MG63 (cell line): ENCODE measurements around the gene ZRANB1. TPM values are rescaled to one million over a fixed set of nuclear protein-coding genes. Genes with fewer than 3 reads are reported as not detected.
"Not testable (repeated sequence)": the region's sequence is repeated elsewhere in the genome, so short reads cannot be mapped to it uniquely, and the experiment has no call there.

Source experiments
- DNase-seq: peaks from one replicate; pipeline ENCODE4 v3.0.0-alpha.2; 2020
- H3K27me3 ChIP-seq: fragments of 250-450 bp; sonication (Bioruptor Pico); 2 replicates; pipeline ENCODE4 v1.5.1; 2020; ENCODE audit warnings: mild to moderate bottlenecking, moderate library complexity
- H3K36me3 ChIP-seq: fragments of 250-450 bp; sonication (Bioruptor Pico); 2 replicates; pipeline ENCODE4 v1.5.1; 2020; ENCODE audit warnings: mild to moderate bottlenecking, moderate library complexity
- H3K4me3 ChIP-seq: fragments of 250-450 bp; sonication (Bioruptor Pico); 2 replicates; pipeline ENCODE4 v1.5.1; 2020; ENCODE audit warnings: mild to moderate bottlenecking, moderate library complexity
- H3K9me3 ChIP-seq: fragments of 250-450 bp; sonication (Bioruptor Pico); 2 replicates; pipeline ENCODE4 v1.5.1; 2020; ENCODE audit warnings: mild to moderate bottlenecking, moderate library complexity
- total RNA-seq: library from RNA; depleted of rRNA; stranded (reverse); fragments of >200 nt; shearing (Covaris generic); gene quantifications from 2 replicates; pipeline ENCODE4 v1.2.3, GENCODE V29; 2014; ENCODE audit warnings: low replicate concordance

The ZRANB1 gene
- total RNA-seq, 1 experiment from 2014 or later: 20.9 TPM

DNA sequence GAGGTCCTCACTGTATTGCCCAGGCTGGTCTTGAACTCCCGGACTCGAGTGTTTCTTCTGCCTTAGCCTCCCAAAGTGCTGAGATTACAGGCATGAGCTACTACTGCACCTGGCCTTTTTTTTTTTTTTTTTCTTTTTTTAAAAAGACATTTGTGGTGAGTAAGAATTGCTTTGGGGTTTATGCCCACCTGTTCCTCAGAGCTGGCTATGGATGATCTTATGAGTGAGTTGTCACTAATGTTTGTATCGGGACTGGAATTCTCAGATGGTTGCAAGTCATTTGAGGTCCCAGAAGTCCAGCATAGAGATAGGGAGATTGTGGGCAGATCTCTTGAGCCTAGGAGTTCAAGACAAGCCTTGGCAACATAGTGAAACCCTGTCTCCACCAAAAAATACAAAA, 35.2 kb downstream of the ZRANB1 start:
- H3K4me3 ChIP-seq: no peak overlapping the region
- DNase-seq: no peak
- peaks cover 48% of the 10 kb centered on the region for H3K36me3 ChIP-seq
- H3K27me3 ChIP-seq: no peaks in the 10 kb centered on the region
- H3K9me3 ChIP-seq: no peaks in the 10 kb centered on the region

DNA sequence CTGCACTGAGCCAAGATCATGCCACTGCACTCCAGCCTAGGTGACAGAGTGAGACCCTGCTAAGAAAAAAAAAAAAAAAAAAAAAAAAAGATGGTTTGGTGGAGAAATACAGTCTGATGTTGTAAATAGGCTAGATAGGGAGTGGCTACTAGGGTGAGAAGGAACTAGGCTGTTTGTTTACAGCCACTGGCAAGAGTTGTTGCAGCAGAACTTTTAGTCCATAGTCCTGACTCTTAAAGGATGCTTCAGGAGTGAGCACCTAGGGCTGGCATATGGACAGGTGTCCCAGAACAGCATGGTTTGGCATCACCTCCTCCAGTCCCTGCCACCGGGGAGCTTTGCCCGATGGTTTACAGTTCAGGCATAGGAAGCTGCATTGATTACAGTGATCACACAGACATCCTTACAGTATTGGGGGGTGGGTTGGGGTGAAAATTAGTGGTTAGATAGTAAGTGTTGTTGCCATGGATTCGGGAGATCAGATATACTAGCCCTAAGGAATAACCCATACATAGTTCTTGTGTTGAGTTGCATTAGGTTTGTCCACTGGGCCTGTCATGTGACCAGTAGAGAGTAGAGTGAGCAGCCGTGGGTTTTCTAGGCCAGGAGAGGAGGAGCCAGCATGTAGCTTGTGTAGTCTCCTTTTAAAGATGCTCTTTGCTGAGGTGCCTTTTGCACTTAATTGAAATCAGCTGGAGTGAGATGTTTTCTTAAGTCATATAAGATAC, 35.9 kb downstream of the ZRANB1 start:
- peaks cover 55% of the 10 kb centered on the region for H3K36me3 ChIP-seq
- H3K9me3 ChIP-seq: no peaks in the 10 kb centered on the region
- no peaks in the 10 kb centered on the region for H3K27me3 ChIP-seq
- no peak overlapping the region for H3K4me3 ChIP-seq
- no peak for DNase-seq

DNA sequence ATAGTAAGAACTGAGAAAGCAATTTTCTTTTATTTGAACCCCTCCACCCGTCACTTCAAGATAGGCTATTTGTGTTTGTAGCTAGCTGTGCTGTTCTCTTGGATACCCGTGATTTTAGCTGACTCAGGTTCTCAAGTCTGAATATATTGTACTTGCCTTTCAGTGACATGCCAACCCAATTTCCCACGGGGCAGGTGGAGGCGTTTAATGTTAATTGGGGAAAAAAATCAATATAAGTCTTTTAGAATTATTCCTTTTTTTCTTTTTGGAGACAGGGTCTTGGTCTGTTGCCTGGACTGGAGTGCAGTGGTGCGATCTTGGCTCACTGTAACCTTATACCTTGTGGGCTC, 36.4 kb downstream of the ZRANB1 start:
- no peak for DNase-seq
- peaks cover 59% of the 10 kb centered on the region for H3K36me3 ChIP-seq
- no peaks in the 10 kb centered on the region for H3K27me3 ChIP-seq
- no peak overlapping the region for H3K4me3 ChIP-seq
- H3K9me3 ChIP-seq: no peaks in the 10 kb centered on the region

DNA sequence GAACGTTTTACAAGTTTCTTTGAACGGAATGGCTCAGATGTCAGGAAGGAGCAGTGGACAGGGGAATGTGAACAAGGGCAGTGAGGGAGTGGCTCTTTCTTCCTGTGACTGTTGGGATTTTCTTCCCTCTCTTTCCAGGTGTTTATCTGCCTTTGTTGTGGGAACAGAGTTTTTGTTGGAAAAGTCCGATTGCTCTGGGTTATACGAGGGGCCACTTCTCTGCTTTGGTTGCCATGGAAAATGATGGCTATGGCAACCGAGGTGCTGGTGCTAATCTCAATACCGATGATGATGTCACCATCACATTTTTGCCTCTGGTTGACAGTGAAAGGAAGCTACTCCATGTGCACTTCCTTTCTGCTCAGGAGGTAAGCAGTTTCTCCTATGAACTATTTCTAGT, 41.4 kb downstream of the ZRANB1 start:
- Histone ChIP-seq H3K27me3 (no peaks in the 10 kb centered on the region), H3K36me3 (peaks cover 67% of the 10 kb centered on the region), H3K4me3 (no peak overlapping the region), H3K9me3 (no peaks in the 10 kb centered on the region)
- no peak for DNase-seq

DNA sequence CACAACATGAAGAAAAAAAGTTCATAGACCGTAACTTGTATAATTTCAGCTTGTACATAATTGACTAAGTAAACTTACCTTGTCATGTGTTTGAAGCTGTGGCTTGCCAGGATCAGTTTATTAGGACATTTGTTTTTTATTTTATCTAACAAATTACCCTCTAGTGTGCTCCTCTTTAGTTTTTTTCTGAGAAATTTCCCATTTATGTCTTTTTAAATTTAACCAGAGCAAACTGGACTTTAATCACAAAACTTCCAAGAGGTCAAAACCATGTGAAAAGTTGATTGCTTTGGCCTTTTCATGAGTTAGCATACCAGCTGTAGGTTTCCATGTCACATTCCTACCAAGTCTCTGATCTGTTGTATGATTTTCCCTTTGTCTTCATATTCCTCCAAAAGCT, 42.5 kb downstream of the ZRANB1 start:
- no peaks in the 10 kb centered on the region for H3K27me3 ChIP-seq
- H3K9me3 ChIP-seq: no peaks in the 10 kb centered on the region
- H3K4me3 ChIP-seq: no peak overlapping the region
- DNase-seq: no peak
- H3K36me3 ChIP-seq: peaks cover 64% of the 10 kb centered on the region

DNA sequence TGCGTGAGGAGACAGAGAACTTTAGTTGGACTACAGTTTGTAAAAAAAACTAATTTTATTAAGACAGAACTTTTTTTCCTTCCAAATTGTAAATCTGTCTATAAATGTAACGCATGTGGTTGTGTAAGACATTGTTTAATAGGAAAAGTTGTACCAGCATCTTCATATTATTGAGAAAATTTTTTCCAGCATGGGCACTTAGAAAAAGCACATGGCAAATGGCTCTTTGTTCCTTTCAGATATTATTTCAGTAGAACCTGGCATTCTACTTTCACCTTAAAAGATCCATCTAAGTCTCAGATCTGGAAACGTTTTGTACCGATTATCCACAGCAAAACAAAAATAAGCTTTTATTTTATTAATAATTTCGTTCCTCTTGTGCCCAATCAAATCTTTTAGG, 43.2 kb downstream of the ZRANB1 start:
- Histone ChIP-seq H3K9me3 (no peaks in the 10 kb centered on the region), H3K4me3 (no peak overlapping the region), H3K36me3 (peaks cover 66% of the 10 kb centered on the region), H3K27me3 (no peaks in the 10 kb centered on the region)
- no peak for DNase-seq

DNA sequence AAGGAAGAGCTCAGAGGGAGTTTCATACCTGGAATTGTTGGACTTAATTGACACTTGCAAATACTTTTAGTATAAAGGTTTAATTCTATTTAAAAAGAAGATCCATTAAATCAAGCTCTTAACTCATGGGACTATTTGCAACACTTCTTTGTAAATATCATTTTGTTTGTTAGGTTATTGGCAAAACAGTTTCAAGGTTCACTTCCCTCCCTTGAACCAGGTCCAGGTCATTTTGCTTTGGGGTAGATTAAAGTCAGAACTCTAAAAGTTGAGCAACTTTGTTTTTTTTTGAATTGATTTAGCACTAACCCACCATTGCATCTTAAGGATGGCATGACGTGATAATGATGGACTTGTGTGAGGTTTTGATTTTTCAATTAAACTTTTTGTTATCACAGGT, 45.9 kb downstream of the ZRANB1 start:
- Histone ChIP-seq H3K4me3 (no peak overlapping the region), H3K36me3 (peaks cover 71% of the 10 kb centered on the region), H3K9me3 (no peaks in the 10 kb centered on the region), H3K27me3 (no peaks in the 10 kb centered on the region)
- no peak for DNase-seq

DNA sequence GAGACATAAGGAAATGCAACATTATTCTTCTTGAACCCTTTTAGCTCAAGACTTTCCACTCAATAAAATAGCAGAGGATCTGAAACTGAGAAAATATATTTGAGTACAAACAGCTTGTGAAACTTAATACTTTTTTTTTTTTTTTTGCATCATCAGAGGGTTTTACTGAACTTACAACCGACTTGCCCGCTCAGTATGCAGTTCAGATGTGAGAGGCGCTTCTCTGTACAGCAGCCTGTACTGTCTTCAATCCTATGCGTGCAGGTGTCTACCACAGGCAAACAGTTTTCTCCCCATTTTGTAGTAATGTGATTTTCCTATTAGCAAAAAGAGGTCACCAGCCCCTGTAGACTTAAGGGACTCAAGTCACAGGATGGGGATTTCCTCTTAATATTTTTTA, 46.8 kb downstream of the ZRANB1 start:
- H3K27me3 ChIP-seq, H3K9me3 ChIP-seq, DNase-seq, H3K4me3 ChIP-seq: not testable (repeated sequence)
- peaks cover 71% of the 10 kb centered on the region for H3K36me3 ChIP-seq

DNA sequence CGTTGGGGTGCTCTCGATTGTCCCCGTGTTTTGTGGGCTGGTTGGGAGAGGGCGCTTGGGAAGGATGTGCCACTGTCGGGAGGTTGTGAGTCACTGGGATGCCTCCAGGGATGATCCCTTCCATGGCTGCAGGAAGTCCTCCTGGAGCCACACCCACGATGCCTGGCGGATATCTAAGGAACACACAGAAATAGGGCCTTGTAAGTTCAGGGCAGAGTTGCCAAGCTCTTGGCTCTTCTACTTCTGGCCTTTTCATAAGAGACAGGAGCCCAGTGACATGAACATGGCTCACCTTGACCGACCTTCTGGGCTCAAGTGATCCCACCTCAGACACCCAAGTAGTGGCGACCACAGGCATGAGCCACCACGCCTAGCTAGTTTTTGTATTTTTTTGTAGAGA, 47.6 kb downstream of the ZRANB1 start:
- no peak for DNase-seq

DNA sequence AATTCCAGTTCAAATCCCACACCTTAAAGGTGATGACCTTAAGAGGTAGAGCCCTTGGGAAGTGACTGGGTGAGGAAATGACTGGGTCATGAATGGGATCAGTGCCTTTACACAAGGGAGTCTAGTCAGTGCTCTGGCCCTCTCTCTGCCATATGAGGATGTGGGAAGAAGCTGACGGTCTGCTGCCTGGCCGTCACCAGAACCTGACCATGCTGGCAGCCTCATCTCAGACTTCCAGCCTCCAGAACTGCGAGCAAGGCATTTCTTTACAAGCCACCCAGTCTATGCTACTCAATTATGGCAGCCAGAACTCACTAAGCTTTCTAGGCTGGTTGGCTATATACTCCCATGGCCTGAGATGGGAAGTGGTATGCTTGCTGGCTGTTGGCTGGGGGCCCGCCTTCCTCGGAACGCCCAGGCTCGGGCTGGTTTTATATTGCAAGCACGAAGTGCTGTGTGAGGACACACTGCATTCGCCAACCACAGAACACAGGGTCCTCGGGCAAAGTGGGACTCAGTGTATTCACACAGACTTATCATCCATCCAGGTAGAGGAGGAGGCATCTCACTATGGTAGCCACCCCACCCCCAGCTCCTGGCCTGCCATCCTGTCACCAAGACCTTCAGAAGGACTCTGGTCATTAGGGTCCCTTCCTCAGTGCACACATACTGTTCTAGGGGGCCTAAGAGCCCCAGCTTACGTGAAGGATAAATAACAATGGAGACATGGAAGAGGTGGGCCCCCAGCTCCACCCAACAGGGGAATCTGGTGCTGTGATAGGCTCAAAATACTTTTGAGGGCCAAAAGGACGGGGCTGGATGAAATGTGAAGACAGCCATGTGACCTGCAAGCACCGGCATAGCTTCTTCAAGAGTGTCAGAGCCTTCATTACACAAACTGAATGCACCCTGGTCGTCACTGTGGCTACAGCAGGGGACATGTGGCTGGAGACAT, 49.0 kb downstream of the ZRANB1 start:
- Histone ChIP-seq H3K4me3 (no peak overlapping the region), H3K9me3 (no peaks in the 10 kb centered on the region), H3K36me3 (peaks cover 73% of the 10 kb centered on the region), H3K27me3 (no peaks in the 10 kb centered on the region)
- no peak for DNase-seq

More for the DNA sequence above, 47.6 kb downstream of the ZRANB1 start:
- Histone ChIP-seq H3K27me3 (no peaks in the 10 kb centered on the region), H3K9me3 (no peaks in the 10 kb centered on the region), H3K4me3 (no peak overlapping the region), H3K36me3 (peaks cover 72% of the 10 kb centered on the region)

DNA sequence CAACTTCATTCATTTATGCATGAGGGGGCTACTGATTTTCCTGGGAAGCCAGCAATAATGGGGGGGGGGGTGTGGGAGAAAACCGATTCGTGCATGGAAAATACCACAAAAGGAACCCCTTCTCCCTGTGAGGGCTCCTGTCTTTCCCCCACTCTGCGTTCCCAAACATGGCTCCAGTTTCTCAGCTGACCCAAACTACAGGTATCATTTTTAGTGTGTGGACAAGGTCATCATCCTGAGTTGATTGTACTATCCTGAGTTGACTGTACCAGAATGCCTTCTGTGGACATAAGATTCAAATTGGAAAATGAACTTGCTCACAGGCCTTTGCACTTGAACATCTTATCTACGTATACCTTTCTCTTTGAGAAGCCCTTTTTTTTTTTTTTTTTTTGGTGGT, 49.9 kb downstream of the ZRANB1 start:
- Histone ChIP-seq H3K9me3 (no peaks in the 10 kb centered on the region), H3K36me3 (peaks cover 73% of the 10 kb centered on the region), H3K4me3 (no peak overlapping the region), H3K27me3 (no peaks in the 10 kb centered on the region)
- no peak for DNase-seq

DNA sequence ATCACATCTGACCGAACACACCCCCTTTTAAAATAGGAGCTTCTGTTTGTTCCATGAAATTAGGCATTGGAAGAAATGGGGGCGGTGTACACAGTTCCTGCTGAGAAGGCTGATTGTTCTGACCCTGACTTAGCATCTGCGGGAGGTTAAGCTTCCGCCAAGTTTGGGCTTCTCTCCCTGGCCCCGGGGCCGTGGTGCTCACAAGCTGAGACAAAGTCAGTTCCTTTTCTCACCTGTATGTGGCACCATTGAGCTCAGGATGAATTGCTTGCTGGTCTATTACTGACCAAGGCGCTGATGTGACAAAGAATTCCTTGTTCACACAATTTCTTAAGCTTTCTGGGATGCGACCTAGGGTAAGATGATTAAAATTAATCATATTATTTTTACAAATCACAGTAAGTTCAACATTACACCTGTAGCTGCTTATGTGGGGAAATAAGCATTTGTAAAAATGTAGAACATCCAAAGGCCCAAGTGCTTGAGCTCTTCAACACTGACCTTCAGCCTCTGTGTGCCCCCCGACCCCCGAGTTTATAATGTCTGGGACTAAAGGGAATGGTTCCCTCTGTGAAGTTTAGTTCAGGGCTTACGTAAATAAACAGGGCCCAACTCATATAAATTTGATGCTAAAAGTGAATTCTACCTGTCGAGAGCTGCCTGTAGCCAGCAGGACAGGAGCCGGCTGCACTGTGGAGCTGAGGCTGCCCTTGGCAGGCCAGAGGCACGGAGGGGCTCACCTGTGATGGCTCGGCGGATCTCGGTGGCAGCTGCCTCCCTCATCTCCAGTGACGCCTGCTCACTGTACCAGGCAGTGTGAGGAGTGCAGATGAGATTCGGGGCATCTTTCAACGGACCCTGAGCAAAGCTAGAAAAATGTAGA, 50.8 kb downstream of the ZRANB1 start:
- Histone ChIP-seq H3K36me3 (peaks cover 79% of the 10 kb centered on the region), H3K9me3 (no peaks in the 10 kb centered on the region), H3K27me3 (no peaks in the 10 kb centered on the region), H3K4me3 (no peak overlapping the region)
- DNase-seq: peak; percentile 73

DNA sequence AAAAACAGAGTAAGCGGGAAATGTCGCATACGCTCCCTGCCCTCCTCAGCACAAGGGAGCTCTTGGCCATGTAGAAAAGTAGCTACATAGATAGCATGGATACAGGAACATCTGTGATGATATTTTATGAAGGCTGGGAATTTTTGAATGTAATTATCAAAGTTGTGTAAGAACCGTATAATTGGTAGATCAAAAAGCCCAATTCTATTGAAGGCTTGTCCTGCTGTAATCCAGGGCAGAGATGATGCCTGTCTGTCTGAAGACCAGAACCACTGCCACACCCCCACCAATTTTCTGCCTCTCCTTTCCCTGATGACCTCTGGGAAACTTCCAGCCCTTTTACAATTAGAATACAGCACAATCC, 51.4 kb downstream of the ZRANB1 start:
- H3K4me3 ChIP-seq: no peak overlapping the region
- H3K9me3 ChIP-seq: no peaks in the 10 kb centered on the region
- peaks cover 81% of the 10 kb centered on the region for H3K36me3 ChIP-seq
- H3K27me3 ChIP-seq: no peaks in the 10 kb centered on the region
- DNase-seq: no peak

DNA sequence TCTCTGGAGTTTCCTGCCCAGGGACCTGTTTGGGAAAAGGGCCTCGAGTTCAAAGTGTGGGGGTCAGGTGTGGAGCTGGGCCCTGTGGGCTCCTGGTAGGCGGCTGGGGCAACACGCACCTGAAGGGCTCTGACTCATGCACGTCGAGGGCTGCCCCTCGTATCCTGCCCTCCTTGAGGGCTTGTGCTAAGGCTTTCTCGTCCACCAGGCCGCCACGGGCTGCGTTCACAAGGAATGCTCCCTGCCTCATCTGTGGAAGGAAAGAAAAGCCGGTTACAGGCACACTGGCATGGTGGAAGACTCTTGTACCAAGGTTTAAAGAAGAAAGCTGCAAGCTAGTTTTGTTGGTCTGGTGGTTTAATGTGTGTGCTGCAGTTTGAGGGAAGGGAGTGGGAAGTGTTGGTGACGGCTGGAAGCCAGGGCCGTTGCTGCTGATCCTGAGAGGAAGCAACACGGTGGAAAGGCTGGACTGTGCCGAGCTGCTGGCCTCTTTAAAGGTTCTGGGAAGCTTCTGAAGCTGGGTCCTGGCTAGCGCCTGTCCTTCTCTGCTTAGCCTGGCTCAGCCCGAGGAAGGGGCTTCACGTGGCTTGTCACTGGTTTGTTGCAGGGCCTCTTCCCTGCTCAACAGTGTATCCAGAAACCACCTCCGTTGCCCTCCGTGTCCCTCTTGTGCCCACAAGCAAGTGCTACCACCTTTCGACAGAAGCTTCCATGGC, 52.0 kb downstream of the ZRANB1 start:
- Histone ChIP-seq H3K4me3 (no peak overlapping the region), H3K27me3 (no peaks in the 10 kb centered on the region), H3K9me3 (no peaks in the 10 kb centered on the region), H3K36me3 (peaks cover 86% of the 10 kb centered on the region)
- DNase-seq: no peak

DNA sequence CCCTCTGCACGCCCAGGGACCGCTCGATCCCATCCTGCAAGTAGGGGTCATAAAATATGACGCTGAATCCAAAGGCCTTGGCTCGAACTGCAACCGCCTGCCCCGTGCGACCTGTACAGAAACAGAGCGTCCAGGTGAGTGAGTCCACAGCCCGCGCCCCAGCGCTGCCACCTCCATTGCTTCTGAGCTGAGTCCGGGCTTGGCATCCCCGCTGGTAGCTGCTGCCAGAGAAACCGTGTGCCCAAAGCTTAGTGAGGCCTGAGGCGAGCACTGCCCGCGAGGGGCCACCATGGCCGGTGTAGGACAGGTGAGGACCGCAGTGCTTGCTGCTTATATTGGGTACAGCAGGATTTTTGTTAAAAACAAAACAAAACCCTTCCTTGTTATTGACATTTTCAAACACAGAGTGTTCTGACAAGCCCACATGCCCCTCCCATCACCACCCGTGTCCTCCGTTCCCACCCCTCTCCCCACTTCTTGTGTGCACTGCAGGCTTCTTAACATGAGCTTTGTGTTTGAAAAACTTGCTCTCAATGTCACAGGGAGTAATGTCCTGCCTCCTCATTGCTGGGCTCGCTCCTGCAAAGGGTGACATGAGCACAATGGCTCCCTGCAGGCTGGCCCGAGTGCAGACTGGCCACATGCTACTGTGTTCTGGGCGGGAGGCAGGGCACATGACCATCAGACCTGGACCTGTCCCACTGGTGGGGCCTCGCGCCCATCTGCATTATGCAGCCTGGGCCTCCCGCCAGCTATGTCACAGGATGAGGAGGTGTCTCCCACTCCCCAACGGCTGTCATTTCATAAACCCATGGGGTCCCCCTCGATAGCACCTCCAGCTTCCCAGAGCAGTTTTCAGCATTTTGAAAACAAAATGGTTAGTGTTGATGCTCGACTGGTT, 52.9 kb downstream of the ZRANB1 start:
- peaks cover 85% of the 10 kb centered on the region for H3K36me3 ChIP-seq

DNA sequence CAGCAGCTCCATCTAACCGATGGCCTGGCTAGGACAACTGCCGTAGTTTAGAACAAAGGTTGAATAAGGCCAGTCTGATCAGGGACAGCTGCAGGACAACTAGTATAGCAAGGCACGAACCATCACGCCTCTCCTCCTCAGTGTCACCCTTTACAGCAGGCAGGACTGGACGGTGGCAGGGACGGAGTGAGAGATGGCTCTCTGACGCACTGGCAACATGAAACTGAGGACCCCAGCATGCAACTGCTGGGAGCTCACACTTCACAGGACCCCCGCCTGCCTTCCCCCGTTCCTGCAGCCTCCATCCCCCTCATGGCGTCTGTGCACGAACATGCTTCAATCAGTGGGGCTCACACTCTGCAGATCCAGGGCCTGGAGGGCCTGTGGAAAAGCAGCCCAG, 53.7 kb downstream of the ZRANB1 start:
- Histone ChIP-seq H3K4me3 (no peak overlapping the region), H3K36me3 (peaks cover 86% of the 10 kb centered on the region), H3K9me3 (no peaks in the 10 kb centered on the region), H3K27me3 (no peaks in the 10 kb centered on the region)
- DNase-seq: no peak

More for the DNA sequence above, 52.9 kb downstream of the ZRANB1 start:
- no peaks in the 10 kb centered on the region for H3K27me3 ChIP-seq
- no peaks in the 10 kb centered on the region for H3K9me3 ChIP-seq
- no peak for DNase-seq
- no peak overlapping the region for H3K4me3 ChIP-seq
